Hematopoietic multipotent progenitor cell treated with erythropoietin and hydrocortisone succinate and interleukin-3 and kit ligand, for 8 days (in vitro differentiated cells): Measurements from ENCODE around the gene ATF1.
"Not testable (repeated sequence)": the region's sequence is repeated elsewhere in the genome, so short reads cannot be mapped to it uniquely, and the experiment has no call there.

ENCODE experiments used
- DNase-seq: peaks from one replicate; pipeline ENCODE4 v3.0.0-alpha.2; 2015

Gene ATF1

GRCh38 chr12:50868881-50869280 lies 105.0 kb downstream of the ATF1 start:
- not testable (repeated sequence) for DNase-seq
